ENCODE data around the gene COMMD10.

The COMMD10 gene

DNA sequence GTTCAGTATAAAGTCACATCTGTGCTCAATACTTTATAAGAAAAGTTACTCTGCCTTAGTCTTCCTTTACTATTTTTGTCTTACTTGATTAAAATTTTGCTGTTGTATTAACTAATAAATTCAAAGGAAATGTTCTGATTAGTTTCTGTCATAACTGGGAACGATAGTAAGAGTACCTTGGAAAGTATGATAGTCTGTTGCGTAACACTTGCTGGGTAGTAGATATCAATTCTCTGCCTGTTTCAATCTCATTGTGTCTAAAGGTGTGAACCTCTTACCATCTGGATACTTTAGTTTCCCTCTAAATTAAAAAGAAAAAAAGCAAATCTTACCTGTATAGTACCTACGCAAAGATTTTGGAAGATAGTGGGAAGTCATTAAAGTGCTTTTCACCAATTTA lies 48.5 kb downstream of the COMMD10 start:
- DNase-seq = no peak
- Histone ChIP-seq H3K27ac (no peak overlapping the region), H3K27me3 (no peaks in the 10 kb centered on the region), H3K36me3 (no peaks in the 10 kb centered on the region), H3K4me1 (no peaks in the 10 kb centered on the region), H3K9me3 (no peaks in the 10 kb centered on the region), H3K4me3 (no peak overlapping the region)
- intact Hi-C loops (cut with DNase I; ENCODE audit: low total_unique reads) = no loop called here
- TF ChIP-seq, protein P1, sequence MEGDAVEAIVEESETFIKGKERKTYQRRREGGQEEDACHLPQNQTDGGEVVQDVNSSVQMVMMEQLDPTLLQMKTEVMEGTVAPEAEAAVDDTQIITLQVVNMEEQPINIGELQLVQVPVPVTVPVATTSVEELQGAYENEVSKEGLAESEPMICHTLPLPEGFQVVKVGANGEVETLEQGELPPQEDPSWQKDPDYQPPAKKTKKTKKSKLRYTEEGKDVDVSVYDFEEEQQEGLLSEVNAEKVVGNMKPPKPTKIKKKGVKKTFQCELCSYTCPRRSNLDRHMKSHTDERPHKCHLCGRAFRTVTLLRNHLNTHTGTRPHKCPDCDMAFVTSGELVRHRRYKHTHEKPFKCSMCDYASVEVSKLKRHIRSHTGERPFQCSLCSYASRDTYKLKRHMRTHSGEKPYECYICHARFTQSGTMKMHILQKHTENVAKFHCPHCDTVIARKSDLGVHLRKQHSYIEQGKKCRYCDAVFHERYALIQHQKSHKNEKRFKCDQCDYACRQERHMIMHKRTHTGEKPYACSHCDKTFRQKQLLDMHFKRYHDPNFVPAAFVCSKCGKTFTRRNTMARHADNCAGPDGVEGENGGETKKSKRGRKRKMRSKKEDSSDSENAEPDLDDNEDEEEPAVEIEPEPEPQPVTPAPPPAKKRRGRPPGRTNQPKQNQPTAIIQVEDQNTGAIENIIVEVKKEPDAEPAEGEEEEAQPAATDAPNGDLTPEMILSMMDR (IDR thresholded peaks at IDR 0.05) = no peak

GRCh38 chr5:116135344-116135743 lies 50.5 kb downstream of the COMMD10 start:
- no peak for DNase-seq
- H3K27ac ChIP-seq = no peak overlapping the region
- TF ChIP-seq, protein P1 (IDR thresholded peaks at IDR 0.05) = no peak
- H3K27me3 ChIP-seq = no peaks in the 10 kb centered on the region
- no peaks in the 10 kb centered on the region for H3K36me3 ChIP-seq
- no peak overlapping the region for H3K4me3 ChIP-seq
- no peaks in the 10 kb centered on the region for H3K4me1 ChIP-seq
- intact Hi-C loops (cut with DNase I; ENCODE audit: low total_unique reads) = no loop called here
- no peaks in the 10 kb centered on the region for H3K9me3 ChIP-seq

DNA sequence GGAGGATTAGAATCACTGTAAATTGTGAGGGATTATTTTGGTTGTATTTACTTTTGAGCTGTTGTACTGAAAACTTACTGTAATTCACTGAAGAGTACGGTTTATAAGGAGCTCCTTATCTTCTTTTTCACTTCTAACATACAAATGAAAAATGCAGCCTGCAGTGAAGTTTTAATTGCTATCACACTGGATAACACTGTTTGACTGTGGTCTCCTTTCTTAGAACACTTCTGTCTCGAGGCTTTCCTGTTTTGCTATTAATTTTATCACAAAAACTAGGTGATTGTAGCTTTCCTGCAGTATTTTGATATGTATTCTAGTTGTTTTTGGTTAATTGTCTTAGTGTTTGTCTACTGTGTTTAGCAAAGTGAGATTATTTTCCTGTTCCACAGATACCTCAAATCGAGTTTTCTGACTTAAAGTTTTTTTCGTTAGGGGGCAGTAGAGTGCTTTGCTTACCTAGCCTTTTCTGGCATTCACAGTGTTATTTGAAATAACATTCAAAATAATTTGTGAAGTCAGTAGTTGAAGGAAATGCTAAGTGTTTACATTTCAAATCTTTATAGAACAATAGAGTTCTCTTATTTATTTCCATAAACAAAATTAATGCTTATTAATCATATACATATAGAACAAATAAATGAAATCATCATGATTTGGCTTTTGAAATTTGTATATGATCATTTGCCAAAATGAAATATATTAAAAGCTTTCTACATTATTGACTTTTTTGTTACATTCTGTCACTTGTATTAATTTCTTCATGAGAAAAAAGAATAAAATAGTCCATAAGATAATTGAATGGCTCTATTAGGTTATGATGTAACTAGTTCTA lies 52.9 kb downstream of the COMMD10 start:
- intact Hi-C loops (cut with DNase I; ENCODE audit: low total_unique reads) = no loop called here
- Histone ChIP-seq H3K27me3 (no peaks in the 10 kb centered on the region), H3K27ac (no peak overlapping the region), H3K4me1 (no peaks in the 10 kb centered on the region), H3K9me3 (no peaks in the 10 kb centered on the region), H3K36me3 (no peaks in the 10 kb centered on the region), H3K4me3 (no peak overlapping the region)
- DNase-seq = no peak
- TF ChIP-seq, protein P1 (IDR thresholded peaks at IDR 0.05) = peak; percentile 64 to 66

DNA sequence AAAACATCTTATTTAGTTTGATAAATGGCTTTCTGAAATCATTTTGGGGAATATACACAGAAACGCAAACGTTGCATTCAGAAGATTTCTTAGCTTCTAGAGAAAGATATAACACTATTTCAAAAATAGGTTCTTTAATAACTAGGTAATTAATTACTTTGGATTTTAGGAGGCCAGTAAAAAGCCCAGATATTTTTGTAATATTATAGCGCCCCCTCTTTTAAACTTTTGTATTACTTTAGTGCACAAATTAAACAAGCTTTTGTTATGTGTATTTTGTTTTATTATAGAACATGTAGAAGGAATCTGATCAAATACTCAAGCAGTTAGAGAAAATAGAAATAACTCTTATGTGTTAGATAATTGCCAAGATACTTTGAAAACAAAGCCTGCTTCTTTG lies 57.7 kb downstream of the COMMD10 start:
- Histone ChIP-seq H3K4me1 (no peaks in the 10 kb centered on the region), H3K27ac (no peak overlapping the region), H3K36me3 (no peaks in the 10 kb centered on the region), H3K27me3 (no peaks in the 10 kb centered on the region), H3K9me3 (no peaks in the 10 kb centered on the region), H3K4me3 (no peak overlapping the region)
- TF ChIP-seq, protein P1 (IDR thresholded peaks at IDR 0.05) = no peak
- DNase-seq = no peak
- intact Hi-C loops (cut with DNase I; ENCODE audit: low total_unique reads) = no loop called here

- Histone ChIP-seq H3K9me3 (no peaks in the 10 kb centered on the region), H3K27ac (no peak overlapping the region), H3K36me3 (no peaks in the 10 kb centered on the region), H3K27me3 (no peaks in the 10 kb centered on the region), H3K4me3 (no peak overlapping the region), H3K4me1 (no peaks in the 10 kb centered on the region)
- DNase-seq = no peak
- intact Hi-C loops (cut with DNase I; ENCODE audit: low total_unique reads) = no loop called here
- TF ChIP-seq, protein P1 (IDR thresholded peaks at IDR 0.05) = no peak
These were observed 59.3 kb downstream of the COMMD10 start for GRCh38 chr5:116144103-116144502.

All from tibial artery (tissue), 4 donors.